IMR-90 (cell line): ENCODE data around the gene GPC6. TPM values are rescaled to one million over a fixed set of nuclear protein-coding genes. Genes with fewer than 3 reads are reported as not detected.

Experiments used
- ATAC-seq: fragments of 200-7000 bp; cut with Tn5 transposase; 2 replicates; pipeline ENCODE4 v1.9.1; 2020; ENCODE audit warnings: low read depth, mild to moderate bottlenecking, moderate library complexity
- BruUV-seq: library from RNA; stranded (reverse); fragments of 400-500 nt; replicated peaks from 2 replicates; lab custom pipeline; 2021; lab: Mats Ljungman, UMichigan
- CTCF ChIA-PET: fragments of 300-600 bp; formaldehyde crosslinking; extraction: SDS; loops from one replicate; lab custom pipeline; 2021; ENCODE audit warnings: antibody characterized with exemption; lab: Yijun Ruan, JAX
- POLR2A ChIA-PET: fragments of 300-600 bp; sonication (Branson Sonifier 250); formaldehyde crosslinking; loops from one replicate; lab custom pipeline; 2022; ENCODE audit warnings: antibody characterized with exemption; ENCODE audit not compliant: unreplicated experiment; lab: Charles Lee
- DNase-seq: peaks from one replicate; pipeline ENCODE4 v3.0.0; 2013
- H2AFZ ChIP-seq: replicated peaks from 2 replicates; pipeline ENCODE3; 2013; ENCODE audit warnings: low read length, mild to moderate bottlenecking; ENCODE audit not compliant: poor library complexity
- H2AK5ac ChIP-seq: 2 replicates; pipeline ENCODE4 v1.6.1; 2013; ENCODE audit warnings: low read depth, low read length, inconsistent platforms
- H2AK9ac ChIP-seq: replicated peaks from 2 replicates; pipeline ENCODE3; 2013; ENCODE audit warnings: mild to moderate bottlenecking, low read depth, low read length, moderate library complexity; ENCODE audit not compliant: poor library complexity
- H2BK120ac ChIP-seq: 2 replicates; pipeline ENCODE4 v1.6.1; 2013; ENCODE audit warnings: low read depth, low read length, inconsistent platforms
- H2BK15ac ChIP-seq: 3 replicates; pipeline ENCODE4 v1.6.1; 2013; ENCODE audit warnings: low read depth, low read length, inconsistent platforms
- H2BK20ac ChIP-seq: 2 replicates; pipeline ENCODE4 v1.6.1; 2013; ENCODE audit warnings: low read depth, mild to moderate bottlenecking, inconsistent platforms, low read length, moderate library complexity
- H2BK5ac ChIP-seq: 2 replicates; pipeline ENCODE4 v1.6.1; 2013; ENCODE audit warnings: mild to moderate bottlenecking, low read depth, low read length, inconsistent platforms; ENCODE audit not compliant: poor library complexity, severe bottlenecking
- H3K14ac ChIP-seq: replicated peaks from 2 replicates; pipeline ENCODE4 v1.6.1; 2013; ENCODE audit warnings: low read depth, low read length, inconsistent platforms
- H3K18ac ChIP-seq: 2 replicates; pipeline ENCODE4 v1.6.1; 2013; ENCODE audit warnings: low read depth, low read length, control low read depth
- H3K23ac ChIP-seq: 2 replicates; pipeline ENCODE4 v1.6.1; 2013; ENCODE audit warnings: low read depth, low read length, inconsistent platforms
- H3K27ac ChIP-seq: 2 replicates; pipeline ENCODE4 v1.5.1; 2013; ENCODE audit warnings: mild to moderate bottlenecking, control low read depth, low read length; ENCODE audit not compliant: insufficient read depth
- H3K27me3 ChIP-seq: 2 replicates; pipeline ENCODE4 v1.6.1; 2013; ENCODE audit warnings: low read length; ENCODE audit not compliant: control insufficient read depth, insufficient read depth
- H3K36me3 ChIP-seq: 2 replicates; pipeline ENCODE4 v1.6.1; 2013; ENCODE audit warnings: low read length, mixed read lengths; ENCODE audit not compliant: control insufficient read depth, insufficient read depth
- H3K4ac ChIP-seq: 2 replicates; pipeline ENCODE4 v1.6.1; 2013; ENCODE audit warnings: low read depth, low read length, inconsistent platforms
- H3K4me1 ChIP-seq: 2 replicates; pipeline ENCODE4 v1.6.1; 2013; ENCODE audit warnings: low read length, mixed read lengths; ENCODE audit not compliant: control insufficient read depth, insufficient read depth
- H3K4me2 ChIP-seq: 2 replicates; pipeline ENCODE4 v1.6.1; 2013; ENCODE audit warnings: low read depth, mild to moderate bottlenecking, control low read depth, low read length, moderate library complexity
- H3K4me3 ChIP-seq: 2 replicates; pipeline ENCODE4 v1.5.1; 2013; ENCODE audit warnings: low read depth, mild to moderate bottlenecking, control low read depth, low read length, moderate library complexity; ENCODE audit not compliant: insufficient read depth
- H3K56ac ChIP-seq: 2 replicates; pipeline ENCODE4 v1.6.1; 2013; ENCODE audit warnings: low read length, inconsistent platforms; ENCODE audit not compliant: insufficient read depth; ENCODE audit errors: extremely low read depth
- H3K79me1 ChIP-seq, 2 experiments: 2 replicates each; pipeline ENCODE4 v1.6.1; 2013; ENCODE audit warnings: low read length in 2 of 2, inconsistent platforms in 1 of 2, low read depth in 1 of 2
- H3K9ac ChIP-seq: 2 replicates; pipeline ENCODE4 v1.6.1; 2013; ENCODE audit warnings: low read depth, low read length, control low read depth
- H3K9me1 ChIP-seq: 2 replicates; pipeline ENCODE4 v1.6.1; 2013; ENCODE audit warnings: low read length, inconsistent platforms; ENCODE audit not compliant: insufficient read depth
- H3K9me3 ChIP-seq: 2 replicates; pipeline ENCODE4 v1.6.1; 2013; ENCODE audit warnings: low read length; ENCODE audit not compliant: control insufficient read depth, insufficient read depth
- H4K20me1 ChIP-seq: 2 replicates; pipeline ENCODE4 v1.6.1; 2013; ENCODE audit warnings: low read length, inconsistent platforms; ENCODE audit not compliant: insufficient read depth
- H4K5ac ChIP-seq: 2 replicates; pipeline ENCODE4 v1.6.1; 2013; ENCODE audit warnings: mild to moderate bottlenecking, low read depth, low read length, control low read depth
- H4K8ac ChIP-seq, 2 experiments: 2 replicates each; pipeline ENCODE4 v1.6.1; 2013; ENCODE audit warnings: low read depth in 2 of 2, low read length in 2 of 2, control low read depth in 1 of 2, inconsistent platforms in 1 of 2
- H4K91ac ChIP-seq: 2 replicates; pipeline ENCODE4 v1.6.1; 2013; ENCODE audit warnings: low read depth, low read length, inconsistent platforms; ENCODE audit not compliant: insufficient read depth
- BHLHE40 ChIP-seq: fragments of 150-350 bp; IDR thresholded peaks from 2 replicates; pipeline ENCODE4 v1.6.1; 2016; ENCODE audit warnings: mild to moderate bottlenecking, low read depth, low read length
- CEBPB ChIP-seq: IDR thresholded peaks from 2 replicates; pipeline ENCODE4 v1.6.1; 2012; ENCODE audit warnings: low read depth, low read length, improper control_type of control experiment
- CHD1 ChIP-seq: IDR thresholded peaks from 2 replicates; pipeline ENCODE4 v1.6.1; 2012; ENCODE audit warnings: low read depth, low read length, improper control_type of control experiment
- CTCF ChIP-seq: conservative IDR thresholded peaks from 2 replicates; pipeline ENCODE4 v1.5.1; 2012; ENCODE audit warnings: mild to moderate bottlenecking, low read depth, low read length, improper control_type of control experiment
- ELK1 ChIP-seq: fragments of 150-350 bp; IDR thresholded peaks from 2 replicates; pipeline ENCODE4 v1.6.1; 2016; ENCODE audit warnings: low read depth, mild to moderate bottlenecking, low read length, moderate library complexity, borderline replicate concordance
- FOS ChIP-seq: fragments of 150-350 bp; IDR thresholded peaks from 2 replicates; pipeline ENCODE4 v1.6.1; 2016; ENCODE audit warnings: low read depth, low read length
- MAFK ChIP-seq: IDR thresholded peaks from 2 replicates; pipeline ENCODE4 v1.6.1; 2012; ENCODE audit warnings: low read depth, low read length, improper control_type of control experiment
- MAZ ChIP-seq: IDR thresholded peaks from 2 replicates; pipeline ENCODE4 v1.6.1; 2012; ENCODE audit warnings: low read depth, mild to moderate bottlenecking, low read length, improper control_type of control experiment, moderate library complexity, borderline replicate concordance
- NFE2L2 ChIP-seq: fragments of 150-350 bp; IDR thresholded peaks from 2 replicates; pipeline ENCODE4 v1.6.1; 2016; ENCODE audit warnings: low read depth, mild to moderate bottlenecking, low read length
- POLR2A ChIP-seq: IDR thresholded peaks from 2 replicates; pipeline ENCODE4 v1.6.1; 2012; ENCODE audit warnings: mild to moderate bottlenecking, low read depth, low read length
- RAD21 ChIP-seq: IDR thresholded peaks from 2 replicates; pipeline ENCODE4 v1.6.1; 2012; ENCODE audit warnings: low read length, improper control_type of control experiment
- RCOR1 ChIP-seq: IDR thresholded peaks from 2 replicates; pipeline ENCODE4 v1.6.1; 2012; ENCODE audit warnings: mild to moderate bottlenecking, low read length, improper control_type of control experiment; ENCODE audit not compliant: insufficient replicate concordance
- RFX5 ChIP-seq: IDR thresholded peaks from 2 replicates; pipeline ENCODE4 v1.8.0; 2012; ENCODE audit warnings: low read depth, mild to moderate bottlenecking, low read length, moderate library complexity
- SMC3 ChIP-seq: fragments of 150-350 bp; IDR thresholded peaks from 2 replicates; pipeline ENCODE4 v1.6.1; 2016; ENCODE audit warnings: low read depth, mild to moderate bottlenecking, antibody characterized with exemption, low read length, moderate library complexity
- USF2 ChIP-seq: fragments of 150-350 bp; IDR thresholded peaks from 2 replicates; pipeline ENCODE4 v1.6.1; 2017; ENCODE audit warnings: mild to moderate bottlenecking, antibody characterized with exemption, low read length, low read depth
- dilution Hi-C: fragments of 300-500 bp; cut with HindIII; formaldehyde crosslinking; loops from one replicate; pipeline ENCODE4 v1.14.3; 2018; ENCODE audit warnings: low sequenced_read_pairs; ENCODE audit not compliant: unreplicated experiment
- in situ Hi-C: fragments of 300-500 bp; cut with MboI; formaldehyde crosslinking; loops from 3 replicates; pipeline ENCODE4 v1.14.3; 2019; ENCODE audit warnings: low sequenced_read_pairs, inconsistent platforms, mixed read lengths
- intact Hi-C: fragments of 100-400 bp; cut with micrococcal nuclease; formaldehyde crosslinking; loops from 2 replicates; pipeline ENCODE4 v1.10.0; 2022
- polyA plus RNA-seq, 3 experiments: library from polyadenylated mRNA; depleted of rRNA; stranded (reverse); fragments of >200 nt; gene quantifications; 2 replicates each; pipeline ENCODE4 v1.2.3, GENCODE V29; 2012; ENCODE audit warnings: low replicate concordance in 1 of 3
- total RNA-seq: library from RNA; depleted of rRNA; stranded (reverse); fragments of >200 nt; gene quantifications from 2 replicates; pipeline ENCODE4 v1.2.3, GENCODE V29; 2012

GPC6 gene
- total and polyA plus RNA-seq, 2 of the 4 experiments (the other 2 are of a cell fraction): 14.9 to 39.4 TPM

- Histone ChIP-seq H3K4me2 (no peak overlapping the region), H2BK15ac (no peak overlapping the region), H3K9ac (no peak overlapping the region), H3K27me3 (no peaks in the 10 kb centered on the region), H3K56ac (no peak overlapping the region), H3K27ac (no peak overlapping the region), H4K8ac (no peak overlapping the region), H4K20me1 (no peaks in the 10 kb centered on the region), H3K4ac (no peak overlapping the region), H4K91ac (no peak overlapping the region), H3K18ac (no peak overlapping the region), H2BK5ac (no peak overlapping the region), H4K5ac (no peak overlapping the region), H2BK120ac (no peak overlapping the region), H3K23ac (no peak overlapping the region), H2AK9ac (no peak overlapping the region), H2BK20ac (no peak overlapping the region), H3K4me1 (peaks cover 2% of the 10 kb centered on the region), H2AK5ac (no peak overlapping the region), H3K79me1 (no peaks in the 10 kb centered on the region), H3K9me3 (no peaks in the 10 kb centered on the region), H3K36me3 (no peaks in the 10 kb centered on the region), H3K14ac (no peak overlapping the region), H3K4me3 (no peak overlapping the region), H3K9me1 (no peaks in the 10 kb centered on the region), H2AFZ (no peak overlapping the region)
- no TSS peak for BruUV-seq
- ChIA-PET POLR2A (no interaction called here), CTCF (interaction anchor here (0.7 kb wide), 1 partner anchor 673 kb away, joined by 3 read pairs; no protein-coding TSS in a partner anchor)
- peak; percentile 18 for DNase-seq
- TF ChIP-seq FOS (no peak), SMC3 (no peak), BHLHE40 (no peak), ELK1 (no peak), MAZ (no peak), POLR2A (no peak), RAD21 (no peak), NFE2L2 (no peak), CTCF (no peak), RFX5 (no peak), CEBPB (no peak), CHD1 (no peak), RCOR1 (no peak), USF2 (no peak), MAFK (no peak)
- in situ Hi-C loops (no loop called here), intact Hi-C loops (no loop called here), dilution Hi-C loops (no loop called here)
- no peak for ATAC-seq
Measured at GRCh38 chr13:93751117-93751516, 524.5 kb downstream of the GPC6 start.
